Smooth muscle cell (in vitro differentiated cells): Measurements from ENCODE around the gene IL36B. TPM values are rescaled to one million over a fixed set of nuclear protein-coding genes. Genes with fewer than 3 reads are reported as not detected.

ENCODE experiments used
- DNase-seq: peaks from one replicate; lab custom pipeline; 2025; ENCODE audit not compliant: unreplicated experiment; lab: John Stamatoyannopoulos, UW
- H2AFZ ChIP-seq: fragments of 200-600 bp; sonication (generic); 2 replicates; pipeline ENCODE4 v1.6.0; 2016; ENCODE audit warnings: antibody characterized with exemption, low read depth, mild to moderate bottlenecking
- H3F3A ChIP-seq: fragments of 200-600 bp; sonication (generic); 2 replicates; pipeline ENCODE4 v1.6.0; 2017; ENCODE audit warnings: antibody characterized with exemption, low read depth
- H3K27ac ChIP-seq: fragments of 200-600 bp; sonication (generic); 2 replicates; pipeline ENCODE4 v1.5.1; 2016; ENCODE audit warnings: low read depth, mild to moderate bottlenecking
- H3K27me3 ChIP-seq: fragments of 200-600 bp; sonication (generic); 2 replicates; pipeline ENCODE4 v1.6.1; 2016; ENCODE audit warnings: low read depth, mild to moderate bottlenecking
- H3K36me3 ChIP-seq: fragments of 200-600 bp; sonication (generic); 2 replicates; pipeline ENCODE4 v1.5.1; 2016; ENCODE audit warnings: low read depth
- H3K4me1 ChIP-seq: fragments of 200-600 bp; sonication (generic); 2 replicates; pipeline ENCODE4 v1.5.1; 2016; ENCODE audit warnings: low read depth
- H3K4me2 ChIP-seq: fragments of 200-600 bp; sonication (generic); 2 replicates; pipeline ENCODE4 v1.6.0; 2016; ENCODE audit warnings: mild to moderate bottlenecking
- H3K4me3 ChIP-seq: fragments of 200-600 bp; sonication (generic); 2 replicates; pipeline ENCODE4 v1.5.1; 2016; ENCODE audit warnings: mild to moderate bottlenecking
- H3K79me2 ChIP-seq: fragments of 200-600 bp; sonication (generic); 2 replicates; pipeline ENCODE4 v1.6.0; 2016; ENCODE audit warnings: low read depth, mild to moderate bottlenecking
- H3K9ac ChIP-seq: fragments of 200-600 bp; sonication (generic); 2 replicates; pipeline ENCODE4 v1.6.0; 2016; ENCODE audit warnings: low read depth
- H3K9me3 ChIP-seq: fragments of 200-600 bp; sonication (generic); replicated peaks from 2 replicates; pipeline ENCODE4 v1.5.1; 2016; ENCODE audit warnings: low read depth
- H4K20me1 ChIP-seq: fragments of 200-600 bp; sonication (generic); 2 replicates; pipeline ENCODE4 v1.6.0; 2016; ENCODE audit warnings: low read depth
- CTCF ChIP-seq: fragments of 200-600 bp; sonication (generic); IDR thresholded peaks from 2 replicates; pipeline ENCODE4 v1.5.1; 2017; ENCODE audit warnings: borderline replicate concordance, mild to moderate bottlenecking, antibody characterized with exemption; ENCODE audit not compliant: insufficient read depth, poor library complexity, severe bottlenecking
- WGBS: methylation state at CpG from one replicate; pipeline ENCODE4 v1.1.7; 2016; ENCODE audit warnings: low lambda C conversion rate; 5-methylcytosine and 5-hydroxymethylcytosine counted together
- polyA plus RNA-seq: library from polyadenylated mRNA; unstranded; fragments of >200 nt; fragmentation: Nextera tagmentation; extraction: Ambion mirVana; gene quantifications from 2 replicates; pipeline ENCODE4 v1.2.1, GENCODE V29; 2016
- total RNA-seq: library from RNA; depleted of rRNA; stranded (reverse); fragments of >200 nt; gene quantifications from 2 replicates; pipeline ENCODE4 v1.2.3, GENCODE V29; 2014

IL36B gene
- total and polyA plus RNA-seq, 2 experiments from 2014 or later: not detected

DNA sequence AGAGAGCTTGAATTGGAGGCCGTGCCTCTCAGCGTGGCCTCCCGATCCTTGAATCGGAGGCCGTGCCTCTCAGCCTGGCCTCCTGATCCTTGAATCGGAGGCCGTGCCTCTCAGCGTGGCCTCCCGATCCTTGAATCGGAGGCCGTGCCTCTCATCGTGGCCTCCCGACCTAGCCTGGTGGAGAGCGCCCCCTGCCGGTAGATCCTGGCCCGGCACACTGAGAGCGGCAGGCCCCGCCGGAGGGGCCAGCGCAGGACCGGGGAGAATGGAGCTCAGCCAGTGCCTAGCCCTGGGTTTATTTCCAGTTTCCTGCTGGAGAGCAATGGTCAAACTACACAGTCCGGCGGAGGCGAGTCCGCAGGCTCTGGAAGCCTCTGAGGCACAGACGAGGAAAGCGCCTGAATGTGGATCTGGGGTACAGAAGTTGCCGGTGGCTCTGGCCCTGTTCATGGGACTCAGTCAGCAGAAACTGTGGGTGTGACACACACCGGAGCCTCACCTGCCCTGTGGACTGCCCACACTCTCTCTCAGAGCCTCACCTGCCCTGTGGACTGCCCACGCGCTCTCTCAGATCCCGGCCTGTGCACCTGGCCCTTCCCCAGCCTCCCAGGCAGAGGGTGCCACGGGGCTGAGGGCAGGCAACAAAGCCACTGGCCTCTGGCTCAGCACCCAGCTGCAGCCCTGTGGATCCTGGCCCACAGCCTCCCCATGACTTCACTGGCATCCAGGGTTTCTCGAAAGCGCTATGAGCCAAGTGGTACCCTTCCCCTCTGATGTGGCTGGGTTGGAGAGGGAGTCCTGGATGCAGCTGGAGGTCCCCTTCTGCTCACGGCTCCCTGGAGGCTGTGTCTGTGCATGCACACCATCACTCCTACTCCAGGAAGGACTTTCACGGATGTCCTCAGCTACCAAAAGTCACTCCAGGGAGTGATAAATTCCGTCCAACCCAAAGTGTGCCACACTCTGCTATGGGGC lies 1.5 kb downstream of the IL36B start:
- H3K4me2 ChIP-seq: no peak overlapping the region
- H3K27ac ChIP-seq: no peak overlapping the region
- no peaks in the 10 kb centered on the region for H3K79me2 ChIP-seq
- no peaks in the 10 kb centered on the region for H3K9me3 ChIP-seq
- H3K4me1 ChIP-seq: no peaks in the 10 kb centered on the region
- no peaks in the 10 kb centered on the region for H4K20me1 ChIP-seq
- no peak overlapping the region for H3K4me3 ChIP-seq
- H3K36me3 ChIP-seq: no peaks in the 10 kb centered on the region
- H2AFZ ChIP-seq: no peak overlapping the region
- 91% methylated on average over 37 of the region's 38 CpGs for WGBS
- no peaks in the 10 kb centered on the region for H3F3A ChIP-seq
- H3K9ac ChIP-seq: no peak overlapping the region
- H3K27me3 ChIP-seq: no peaks in the 10 kb centered on the region
- no peak for TF ChIP-seq CTCF
- DNase-seq: no peak

GRCh38 chr2:113046465-113046864 lies 6.2 kb downstream of the IL36B start:
- Histone ChIP-seq H3F3A (no peaks in the 10 kb centered on the region), H3K9ac (no peak overlapping the region), H3K4me3 (no peak overlapping the region), H3K79me2 (no peaks in the 10 kb centered on the region), H2AFZ (no peak overlapping the region), H3K27ac (no peak overlapping the region), H4K20me1 (no peaks in the 10 kb centered on the region), H3K4me2 (no peak overlapping the region), H3K9me3 (no peaks in the 10 kb centered on the region), H3K27me3 (peaks cover 10% of the 10 kb centered on the region), H3K4me1 (no peaks in the 10 kb centered on the region), H3K36me3 (no peaks in the 10 kb centered on the region)
- no peak for DNase-seq
- no peak for TF ChIP-seq CTCF
- WGBS: 70% methylated on average over 5 of the region's 5 CpGs

- Histone ChIP-seq H3K4me2 (no peak overlapping the region), H3F3A (no peaks in the 10 kb centered on the region), H3K79me2 (no peaks in the 10 kb centered on the region), H3K4me1 (no peaks in the 10 kb centered on the region), H4K20me1 (no peaks in the 10 kb centered on the region), H3K36me3 (no peaks in the 10 kb centered on the region), H3K9me3 (no peaks in the 10 kb centered on the region), H3K27me3 (peaks cover 23% of the 10 kb centered on the region), H2AFZ (no peak overlapping the region), H3K27ac (no peak overlapping the region), H3K9ac (no peak overlapping the region), H3K4me3 (no peak overlapping the region)
- WGBS: 52% methylated on average over 5 of the region's 5 CpGs
- DNase-seq: no peak
- peak; percentile 4 for TF ChIP-seq CTCF
Measured at GRCh38 chr2:113041871-113042270, 10.8 kb downstream of the IL36B start.
